PC-3 (cell line): ENCODE measurements around the gene FGD3. TPM values are rescaled to one million over a fixed set of nuclear protein-coding genes. Genes with fewer than 3 reads are reported as not detected.

ENCODE experiments used
- ATAC-seq: fragments of 200-7000 bp; cut with Tn5 transposase; 2 replicates; pipeline ENCODE4 v1.9.1; 2020; ENCODE audit warnings: mild to moderate bottlenecking, moderate library complexity
- BruUV-seq: library from RNA; stranded (reverse); fragments of 400-500 nt; replicated peaks from 2 replicates; lab custom pipeline; 2021; lab: Mats Ljungman, UMichigan
- CTCF ChIA-PET: fragments of 300-600 bp; sonication (Branson Sonifier 250); formaldehyde crosslinking; loops from one replicate; lab custom pipeline; 2022; ENCODE audit warnings: antibody characterized with exemption; lab: Charles Lee
- POLR2A ChIA-PET: fragments of 300-600 bp; sonication (Branson Sonifier 250); formaldehyde crosslinking; loops from one replicate; lab custom pipeline; 2022; ENCODE audit warnings: antibody characterized with exemption; ENCODE audit not compliant: unreplicated experiment; lab: Charles Lee
- DNase-seq: peaks from one replicate; pipeline ENCODE4 v3.0.0-alpha.2; 2015
- H2AFZ ChIP-seq: fragments of 300-600 bp; sonication (generic); 2 replicates; pipeline ENCODE4 v1.6.0; 2016; ENCODE audit warnings: antibody characterized with exemption, low read length
- H3F3A ChIP-seq: fragments of 300-600 bp; sonication (generic); one replicate; pipeline ENCODE4 v1.6.0; 2017; ENCODE audit warnings: antibody characterized with exemption, low read length, control low read depth, mild to moderate bottlenecking; ENCODE audit not compliant: unreplicated experiment
- H3K27ac ChIP-seq: fragments of 300-600 bp; sonication (generic); 2 replicates; pipeline ENCODE4 v1.5.1; 2016; ENCODE audit warnings: mild to moderate bottlenecking, low read length
- H3K27me3 ChIP-seq: fragments of 300-600 bp; sonication (generic); 2 replicates; pipeline ENCODE4 v1.6.1; 2016; ENCODE audit warnings: low read length, mixed read lengths
- H3K36me3 ChIP-seq: fragments of 300-600 bp; sonication (generic); 2 replicates; pipeline ENCODE4 v1.6.1; 2016; ENCODE audit warnings: low read depth, mixed run types, low read length, mixed read lengths
- H3K4me1 ChIP-seq: fragments of 300-600 bp; sonication (generic); 2 replicates; pipeline ENCODE4 v1.5.1; 2016; ENCODE audit warnings: low read length; ENCODE audit not compliant: insufficient read depth
- H3K4me2 ChIP-seq: fragments of 300-600 bp; sonication (generic); 2 replicates; pipeline ENCODE4 v1.6.0; 2016; ENCODE audit warnings: low read length
- H3K4me3 ChIP-seq: fragments of 300-600 bp; sonication (generic); 2 replicates; pipeline ENCODE4 v1.5.1; 2016; ENCODE audit warnings: mild to moderate bottlenecking, low read length, mixed read lengths
- H3K79me2 ChIP-seq: fragments of 300-600 bp; sonication (generic); 2 replicates; pipeline ENCODE4 v1.6.1; 2017; ENCODE audit warnings: low read length, mixed read lengths
- H3K9ac ChIP-seq: fragments of 300-600 bp; sonication (generic); 2 replicates; pipeline ENCODE4 v1.6.0; 2016; ENCODE audit warnings: mild to moderate bottlenecking, low read length
- H3K9me2 ChIP-seq: fragments of 300-600 bp; sonication (generic); replicated peaks from 2 replicates; pipeline ENCODE4 v1.6.1; 2016; ENCODE audit warnings: mixed run types, low read length, mixed read lengths
- H3K9me3 ChIP-seq: fragments of 300-600 bp; sonication (generic); 2 replicates; pipeline ENCODE4 v1.6.1; 2016; ENCODE audit warnings: low read length, mixed read lengths
- H4K20me1 ChIP-seq: fragments of 300-600 bp; sonication (generic); 2 replicates; pipeline ENCODE4 v1.6.1; 2016; ENCODE audit warnings: low read length, mixed read lengths
- EZH2 ChIP-seq: fragments of 300-600 bp; sonication (generic); IDR thresholded peaks from one replicate; pipeline ENCODE4 v1.6.1; 2017; ENCODE audit warnings: antibody characterized with exemption, mild to moderate bottlenecking, low read length; ENCODE audit not compliant: unreplicated experiment
- EZH2phosphoT487 ChIP-seq: fragments of 300-600 bp; sonication (generic); IDR thresholded peaks from 2 replicates; pipeline ENCODE4 v1.6.1; 2018; ENCODE audit warnings: mild to moderate bottlenecking, antibody characterized with exemption, low read length, borderline replicate concordance
- intact Hi-C: fragments of 100-400 bp; cut with micrococcal nuclease; formaldehyde crosslinking; loops from 2 replicates; pipeline ENCODE4 v1.9.0; 2023
- total RNA-seq: library from RNA; depleted of rRNA; stranded (reverse); fragments of >200 nt; gene quantifications from 2 replicates; pipeline ENCODE4 v1.2.3, GENCODE V29; 2014
- TF ChIP-seq, protein P1 (sequence below): fragments of 300-600 bp; sonication (generic); conservative IDR thresholded peaks from 2 replicates; pipeline ENCODE4 v1.5.1; 2017; ENCODE audit warnings: antibody characterized with exemption, low read depth, mild to moderate bottlenecking, low read length

The FGD3 gene
- total RNA-seq, 1 experiment from 2014 or later, result 5.4 TPM

DNA sequence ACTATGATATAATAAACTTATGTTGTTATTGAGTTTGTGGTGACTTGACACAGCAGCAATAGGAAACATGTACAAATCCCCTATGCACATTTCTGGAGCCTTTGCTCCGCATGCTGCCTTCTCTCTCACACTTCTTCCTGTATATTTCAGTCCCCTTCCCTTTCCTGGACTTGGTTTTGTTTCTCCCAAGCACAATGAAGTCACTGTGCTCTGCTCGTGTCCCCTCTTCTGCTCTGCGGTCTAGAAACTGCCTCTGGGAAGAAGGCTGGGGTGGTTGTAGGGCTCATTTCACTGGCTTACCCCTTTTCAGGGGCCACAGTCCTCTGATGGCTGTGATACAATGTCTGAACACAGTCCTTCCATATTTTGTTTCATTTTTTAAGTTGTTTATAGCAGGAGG, 15.7 kb upstream of the FGD3 start:
- Histone ChIP-seq H4K20me1 (no peaks in the 10 kb centered on the region), H2AFZ (no peak overlapping the region), H3K27me3 (no peaks in the 10 kb centered on the region), H3K79me2 (no peaks in the 10 kb centered on the region), H3K4me2 (no peak overlapping the region), H3K9me3 (no peaks in the 10 kb centered on the region), H3K4me1 (peaks cover 6% of the 10 kb centered on the region), H3K4me3 (no peak overlapping the region), H3K9me2 (no peaks in the 10 kb centered on the region), H3K27ac (no peak overlapping the region), H3F3A (no peaks in the 10 kb centered on the region), H3K36me3 (no peaks in the 10 kb centered on the region), H3K9ac (no peak overlapping the region)
- ChIA-PET CTCF (no interaction called here), POLR2A (no interaction called here)
- DNase-seq, result no peak
- intact Hi-C loops, result no loop called here
- no peak for ATAC-seq
- BruUV-seq, result no TSS peak
- no peak for TF ChIP-seq EZH2phosphoT487
- TF ChIP-seq, protein P1, sequence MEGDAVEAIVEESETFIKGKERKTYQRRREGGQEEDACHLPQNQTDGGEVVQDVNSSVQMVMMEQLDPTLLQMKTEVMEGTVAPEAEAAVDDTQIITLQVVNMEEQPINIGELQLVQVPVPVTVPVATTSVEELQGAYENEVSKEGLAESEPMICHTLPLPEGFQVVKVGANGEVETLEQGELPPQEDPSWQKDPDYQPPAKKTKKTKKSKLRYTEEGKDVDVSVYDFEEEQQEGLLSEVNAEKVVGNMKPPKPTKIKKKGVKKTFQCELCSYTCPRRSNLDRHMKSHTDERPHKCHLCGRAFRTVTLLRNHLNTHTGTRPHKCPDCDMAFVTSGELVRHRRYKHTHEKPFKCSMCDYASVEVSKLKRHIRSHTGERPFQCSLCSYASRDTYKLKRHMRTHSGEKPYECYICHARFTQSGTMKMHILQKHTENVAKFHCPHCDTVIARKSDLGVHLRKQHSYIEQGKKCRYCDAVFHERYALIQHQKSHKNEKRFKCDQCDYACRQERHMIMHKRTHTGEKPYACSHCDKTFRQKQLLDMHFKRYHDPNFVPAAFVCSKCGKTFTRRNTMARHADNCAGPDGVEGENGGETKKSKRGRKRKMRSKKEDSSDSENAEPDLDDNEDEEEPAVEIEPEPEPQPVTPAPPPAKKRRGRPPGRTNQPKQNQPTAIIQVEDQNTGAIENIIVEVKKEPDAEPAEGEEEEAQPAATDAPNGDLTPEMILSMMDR, result no peak
- no peak for TF ChIP-seq EZH2

DNA sequence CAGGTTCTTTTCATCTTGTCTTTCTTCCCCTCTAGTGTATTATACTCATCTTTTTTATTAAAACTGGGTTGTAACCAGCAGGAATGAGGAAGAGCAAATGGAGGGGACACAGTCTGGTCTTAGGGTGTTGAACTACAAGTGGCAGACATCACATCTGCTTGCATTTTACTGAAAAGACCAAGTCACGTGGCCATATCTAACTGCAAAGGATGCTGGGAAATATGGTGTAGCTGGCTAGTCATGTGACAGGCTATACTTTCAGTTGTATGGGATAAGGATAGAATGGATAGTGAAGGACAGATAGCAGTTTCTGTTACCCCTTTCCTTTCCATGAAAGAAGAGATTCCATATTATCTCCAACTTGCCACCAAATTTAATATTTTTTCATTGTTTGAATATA, 13.0 kb upstream of the FGD3 start:
- H3K27ac ChIP-seq, result no peak overlapping the region
- DNase-seq, result no peak

DNA sequence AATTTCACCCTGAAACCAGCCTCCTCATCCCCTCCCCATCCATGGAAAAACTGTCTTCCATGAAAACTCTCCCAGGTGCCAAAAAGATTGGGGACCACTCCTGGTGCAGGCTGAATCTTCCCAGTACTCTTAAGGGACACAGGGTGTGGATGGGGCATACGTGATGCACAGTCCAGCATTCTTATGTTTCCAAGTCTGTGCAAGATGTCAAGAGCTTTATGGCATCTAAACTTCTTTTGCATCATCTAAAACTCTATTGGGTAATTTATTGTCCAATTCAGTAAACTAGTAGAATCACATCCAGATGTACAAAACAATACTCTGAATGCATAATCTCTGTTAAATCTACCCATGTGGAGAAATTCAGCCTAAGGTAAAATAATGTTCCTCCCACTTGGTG, 9.3 kb upstream of the FGD3 start:
- no peak for TF ChIP-seq EZH2phosphoT487
- no peak for TF ChIP-seq EZH2
- TF ChIP-seq, protein P1, result no peak
- Histone ChIP-seq H3K9ac (no peak overlapping the region), H4K20me1 (no peaks in the 10 kb centered on the region), H3K9me2 (no peaks in the 10 kb centered on the region), H3K27me3 (no peaks in the 10 kb centered on the region), H3K4me1 (no peaks in the 10 kb centered on the region), H3K4me2 (no peak overlapping the region), H3K79me2 (no peaks in the 10 kb centered on the region), H3K4me3 (no peak overlapping the region), H3F3A (no peaks in the 10 kb centered on the region), H3K9me3 (no peaks in the 10 kb centered on the region), H2AFZ (no peak overlapping the region), H3K36me3 (no peaks in the 10 kb centered on the region), H3K27ac (no peak overlapping the region)
- no peak for DNase-seq
- ATAC-seq, result no peak
- no TSS peak for BruUV-seq
- intact Hi-C loops, result no loop called here
- POLR2A ChIA-PET, result no interaction called here
- CTCF ChIA-PET, result no interaction called here

More for the DNA sequence above, 13.0 kb upstream of the FGD3 start:
- CTCF ChIA-PET, result no interaction called here
- H3K36me3 ChIP-seq, result no peaks in the 10 kb centered on the region
- POLR2A ChIA-PET, result no interaction called here
- 0 out of 2 replicates have a peak overlapping the region, but pooled peaks have one; percentile 22 for H2AFZ ChIP-seq
- no peak overlapping the region for H3K4me3 ChIP-seq
- BruUV-seq, result no TSS peak
- no peaks in the 10 kb centered on the region for H3F3A ChIP-seq
- no peak overlapping the region for H3K4me2 ChIP-seq
- H3K27me3 ChIP-seq, result no peaks in the 10 kb centered on the region
- no peaks in the 10 kb centered on the region for H4K20me1 ChIP-seq
- TF ChIP-seq EZH2phosphoT487 (no peak), EZH2 (no peak)
- no peaks in the 10 kb centered on the region for H3K79me2 ChIP-seq
- no peak for ATAC-seq
- no peaks in the 10 kb centered on the region for H3K9me3 ChIP-seq
- H3K9ac ChIP-seq, result no peak overlapping the region
- H3K9me2 ChIP-seq, result no peaks in the 10 kb centered on the region
- intact Hi-C loops, result no loop called here
- H3K4me1 ChIP-seq, result no peaks in the 10 kb centered on the region
